ENCODE results near the gene MEGF6. TPM values are rescaled to one million over a fixed set of nuclear protein-coding genes. Genes with fewer than 3 reads are reported as not detected.

MEGF6 gene
- total and polyA plus RNA-seq, 2 donors (not counting 3 experiments of a cell fraction or from before 2014, with no cell fraction given), result 22.5 to 63.7 TPM

- no peak for DNase-seq (ENCODE audit: low read depth, low spot score)
- no peaks in the 10 kb centered on the region for H4K20me1 ChIP-seq (replicated peaks; ENCODE audit: control insufficient read depth, extremely low read depth, insufficient read depth, low read length)
- BruUV-seq (replicated peaks), result no TSS peak
- no peak overlapping the region for H3K4me3 ChIP-seq (replicated peaks in 1 of 3; ENCODE audit: insufficient read depth in 1 of 3, low read depth in 1 of 3, low read length in 3 of 3)
- H3K27me3 ChIP-seq (ENCODE audit: control insufficient read depth in 2 of 2, insufficient read depth in 2 of 2, low read length in 2 of 2), result no peaks in the 10 kb centered on the region
- H3K9me3 ChIP-seq (replicated peaks; ENCODE audit: control insufficient read depth, insufficient read depth, low read length), result no peaks in the 10 kb centered on the region
- no peaks in the 10 kb centered on the region for H3K79me2 ChIP-seq (ENCODE audit: control insufficient read depth, insufficient read depth, low read length)
- dilution Hi-C loops (cut with MboI; ENCODE audit: extremely low pct_ligation_motif_present, low sequenced_read_pairs) (no loop called here), intact Hi-C loops (cut with micrococcal nuclease) (loop anchor here (2.0 kb wide), 1 partner anchor 69 kb away; the partner anchor contains the start of gene MEGF6)
- H3K9ac ChIP-seq (replicated peaks; ENCODE audit: extremely low read depth, insufficient read depth, low read length), result no peak overlapping the region
- no peak overlapping the region for H3K27ac ChIP-seq (ENCODE audit: insufficient read depth, low read depth, low read length)
- no peak for TF ChIP-seq POLR2AphosphoS5 (IDR thresholded peaks at IDR 0.05; ENCODE audit: insufficient read depth, low read depth, low read length)
- no peak for TF ChIP-seq MYC (IDR thresholded peaks at IDR 0.05; ENCODE audit: low read depth, low read length)
- no peak for TF ChIP-seq POLR2A (IDR thresholded peaks at IDR 0.05; ENCODE audit: low read depth, low read length)
- no peak for TF ChIP-seq GATA2 (IDR thresholded peaks at IDR 0.05; ENCODE audit: insufficient read depth, insufficient read length, low read depth, low read length)
- TF ChIP-seq FOS (IDR thresholded peaks at IDR 0.05; ENCODE audit: borderline replicate concordance, insufficient read depth, low read length), result no peak
- no peak for TF ChIP-seq JUN (IDR thresholded peaks at IDR 0.05; ENCODE audit: borderline replicate concordance, insufficient read depth, insufficient read length, low read depth)
- no peak for TF ChIP-seq EZH2 (IDR thresholded peaks at IDR 0.05; ENCODE audit: borderline replicate concordance, low read depth, low read length, severe bottlenecking)
- no peak overlapping the region for H2AFZ ChIP-seq (ENCODE audit: low read depth, low read length)
- H3K36me3 ChIP-seq (ENCODE audit: control insufficient read depth in 2 of 2, extremely low read depth in 1 of 2, insufficient read depth in 2 of 2, low read length in 2 of 2), result no peaks in the 10 kb centered on the region
- FAIRE-seq, result no peak
- no peak overlapping the region for H3K4me2 ChIP-seq (ENCODE audit: insufficient read depth, low read length)
- H3K9me1 ChIP-seq (replicated peaks; ENCODE audit: control insufficient read depth, extremely low read depth, insufficient read depth, low read length), result no peaks in the 10 kb centered on the region
- ChIA-PET CTCF (interaction anchor here (1.7 to 3.0 kb wide), 3 partner anchors 50 to 183 kb away, joined by 4 to 12 read pairs (median 7); no protein-coding TSS in a partner anchor), POLR2A (no interaction called here)
- peaks cover 17% of the 10 kb centered on the region for H3K4me1 ChIP-seq (ENCODE audit: control insufficient read depth, extremely low read depth, insufficient read depth, low read length)
Measured at GRCh38 chr1:3541465-3541864, 69.8 kb downstream of the MEGF6 start.

- Histone ChIP-seq H3K4me3 (replicated peaks in 1 of 3; ENCODE audit: insufficient read depth in 1 of 3, low read depth in 1 of 3, low read length in 3 of 3) (no peak overlapping the region), H3K79me2 (ENCODE audit: control insufficient read depth, insufficient read depth, low read length) (no peaks in the 10 kb centered on the region), H3K4me1 (ENCODE audit: control insufficient read depth, extremely low read depth, insufficient read depth, low read length) (peaks cover 17% of the 10 kb centered on the region), H3K9ac (replicated peaks; ENCODE audit: extremely low read depth, insufficient read depth, low read length) (no peak overlapping the region), H3K27ac (ENCODE audit: insufficient read depth, low read depth, low read length) (no peak overlapping the region), H3K4me2 (ENCODE audit: insufficient read depth, low read length) (no peak overlapping the region), H4K20me1 (replicated peaks; ENCODE audit: control insufficient read depth, extremely low read depth, insufficient read depth, low read length) (no peaks in the 10 kb centered on the region), H3K27me3 (ENCODE audit: control insufficient read depth in 2 of 2, insufficient read depth in 2 of 2, low read length in 2 of 2) (no peaks in the 10 kb centered on the region), H3K9me3 (replicated peaks; ENCODE audit: control insufficient read depth, insufficient read depth, low read length) (no peaks in the 10 kb centered on the region), H3K9me1 (replicated peaks; ENCODE audit: control insufficient read depth, extremely low read depth, insufficient read depth, low read length) (no peaks in the 10 kb centered on the region), H2AFZ (ENCODE audit: low read depth, low read length) (no peak overlapping the region), H3K36me3 (ENCODE audit: control insufficient read depth in 2 of 2, extremely low read depth in 1 of 2, insufficient read depth in 2 of 2, low read length in 2 of 2) (no peaks in the 10 kb centered on the region)
- ChIA-PET CTCF (interaction anchor here (1.4 kb wide), 2 partner anchors 24 to 78 kb away, joined by 4 to 6 read pairs; no protein-coding TSS in a partner anchor), POLR2A (no interaction called here)
- intact Hi-C loops (cut with micrococcal nuclease) (loop anchor here (1.0 to 2.0 kb wide), 3 partner anchors 37 to 70 kb away; partner anchors contain the start of gene MEGF6), dilution Hi-C loops (cut with MboI; ENCODE audit: extremely low pct_ligation_motif_present, low sequenced_read_pairs) (no loop called here)
- no TSS peak for BruUV-seq (replicated peaks)
- DNase-seq (ENCODE audit: low read depth, low spot score) (no peak), FAIRE-seq (no peak)
- TF ChIP-seq MYC (IDR thresholded peaks at IDR 0.05; ENCODE audit: low read depth, low read length), result no peak
Measured at GRCh38 chr1:3540876-3541275, 70.4 kb downstream of the MEGF6 start.

Data from endothelial cell of umbilical vein (primary cell).